ENCODE measurements around the gene FAM3A. TPM values are rescaled to one million over a fixed set of nuclear protein-coding genes. Genes with fewer than 3 reads are reported as not detected.

Gene FAM3A
- total RNA-seq, 1 experiment from 2014 or later = 36.8 TPM

GRCh38 chrX:154470434-154470833, 45.6 kb downstream of the FAM3A start:
- Mint-ChIP-seq H3K36me3 (ENCODE audit: insufficient read depth, unreplicated experiment) (peaks cover 38% of the 10 kb centered on the region), H3K27ac (ENCODE audit: unreplicated experiment) (no peak overlapping the region), H3K4me3 (ENCODE audit: low read depth, unreplicated experiment) (no peak overlapping the region), H3K9me3 (ENCODE audit: low read depth, unreplicated experiment) (no peaks in the 10 kb centered on the region), H3K4me1 (ENCODE audit: low read depth, unreplicated experiment) (no peaks in the 10 kb centered on the region), H3K27me3 (ENCODE audit: unreplicated experiment) (no peaks in the 10 kb centered on the region)
- TF ChIP-seq CTCF (IDR thresholded peaks at IDR 0.05; ENCODE audit: unreplicated experiment) = no peak
- CTCF ChIA-PET = no interaction called here
- no TSS peak for BruUV-seq (replicated peaks)
- intact Hi-C loops (cut with micrococcal nuclease; ENCODE audit: unreplicated experiment) = no loop called here
- DNase-seq = no peak

- TF ChIP-seq CTCF (IDR thresholded peaks at IDR 0.05; ENCODE audit: unreplicated experiment) = no peak
- no peak overlapping the region for H3K27ac Mint-ChIP-seq (ENCODE audit: unreplicated experiment)
- H3K27me3 Mint-ChIP-seq (ENCODE audit: unreplicated experiment) = no peaks in the 10 kb centered on the region
- DNase-seq = no peak
- no peaks in the 10 kb centered on the region for H3K4me1 Mint-ChIP-seq (ENCODE audit: low read depth, unreplicated experiment)
- H3K36me3 Mint-ChIP-seq (ENCODE audit: insufficient read depth, unreplicated experiment) = peaks cover 34% of the 10 kb centered on the region
- no peak overlapping the region for H3K4me3 Mint-ChIP-seq (ENCODE audit: low read depth, unreplicated experiment)
- BruUV-seq (replicated peaks) = no TSS peak
- H3K9me3 Mint-ChIP-seq (ENCODE audit: low read depth, unreplicated experiment) = no peaks in the 10 kb centered on the region
- CTCF ChIA-PET = no interaction called here
- intact Hi-C loops (cut with micrococcal nuclease; ENCODE audit: unreplicated experiment) = no loop called here
These were observed 46.2 kb downstream of the FAM3A start for GRCh38 chrX:154469880-154470279.

- Mint-ChIP-seq H3K36me3 (ENCODE audit: insufficient read depth, unreplicated experiment) (peaks cover 36% of the 10 kb centered on the region), H3K4me1 (ENCODE audit: low read depth, unreplicated experiment) (no peaks in the 10 kb centered on the region), H3K27me3 (ENCODE audit: unreplicated experiment) (no peaks in the 10 kb centered on the region), H3K4me3 (ENCODE audit: low read depth, unreplicated experiment) (no peak overlapping the region), H3K9me3 (ENCODE audit: low read depth, unreplicated experiment) (no peaks in the 10 kb centered on the region), H3K27ac (ENCODE audit: unreplicated experiment) (no peak overlapping the region)
- CTCF ChIA-PET = no interaction called here
- no peak for TF ChIP-seq CTCF (IDR thresholded peaks at IDR 0.05; ENCODE audit: unreplicated experiment)
- DNase-seq = no peak
- BruUV-seq (replicated peaks) = TSS peak; percentile 7
- intact Hi-C loops (cut with micrococcal nuclease; ENCODE audit: unreplicated experiment) = no loop called here
These were observed 46.9 kb downstream of the FAM3A start for GRCh38 chrX:154469114-154469513.

GRCh38 chrX:154468217-154468616, 47.8 kb downstream of the FAM3A start:
- CTCF ChIA-PET = no interaction called here

More at GRCh38 chrX:154468217-154468616, 47.8 kb downstream of the FAM3A start:
- Mint-ChIP-seq H3K27me3 (ENCODE audit: unreplicated experiment) (no peaks in the 10 kb centered on the region), H3K27ac (ENCODE audit: unreplicated experiment) (no peak overlapping the region), H3K36me3 (ENCODE audit: insufficient read depth, unreplicated experiment) (peaks cover 36% of the 10 kb centered on the region), H3K4me3 (ENCODE audit: low read depth, unreplicated experiment) (no peak overlapping the region), H3K4me1 (ENCODE audit: low read depth, unreplicated experiment) (no peaks in the 10 kb centered on the region), H3K9me3 (ENCODE audit: low read depth, unreplicated experiment) (no peaks in the 10 kb centered on the region)
- TF ChIP-seq CTCF (IDR thresholded peaks at IDR 0.05; ENCODE audit: unreplicated experiment) = no peak
- intact Hi-C loops (cut with micrococcal nuclease; ENCODE audit: unreplicated experiment) = no loop called here
- DNase-seq = no peak
- BruUV-seq (replicated peaks) = no TSS peak
